Stimulated activated CD8-positive, alpha-beta memory T cell treated with anti-CD3 and anti-CD28 coated beads, Interleukin-4, amount 100 ng/mL, for 4 hours (primary cell): ENCODE measurements around the gene SHISA3.

ENCODE experiments used
- DNase-seq, 2 donors: peaks; one replicate each; pipeline ENCODE4 v3.0.0-alpha.2; 2020; ENCODE audit warnings: low read depth in 2 of 2, low spot score in 1 of 2

SHISA3 gene

DNA sequence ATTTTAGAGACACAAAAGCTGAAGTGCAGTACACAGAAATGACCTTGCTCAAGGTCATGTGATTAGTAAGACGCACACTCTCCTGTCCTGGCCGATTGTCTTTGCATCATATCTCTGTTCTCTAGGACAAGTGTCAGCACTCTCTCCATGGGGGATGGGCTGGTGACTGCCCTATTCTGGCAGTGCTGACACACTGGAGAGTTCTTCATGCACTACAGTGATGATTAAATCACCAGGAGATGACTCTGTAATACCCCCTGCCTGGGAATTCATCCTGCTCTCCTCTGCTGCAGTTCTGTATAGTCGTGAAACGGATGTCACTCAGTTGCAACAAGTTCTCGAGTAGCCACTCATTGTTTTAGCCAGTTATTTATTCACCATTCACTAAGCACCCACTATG lies 5.3 kb upstream of the SHISA3 start:
- DNase-seq, result no peak

DNA sequence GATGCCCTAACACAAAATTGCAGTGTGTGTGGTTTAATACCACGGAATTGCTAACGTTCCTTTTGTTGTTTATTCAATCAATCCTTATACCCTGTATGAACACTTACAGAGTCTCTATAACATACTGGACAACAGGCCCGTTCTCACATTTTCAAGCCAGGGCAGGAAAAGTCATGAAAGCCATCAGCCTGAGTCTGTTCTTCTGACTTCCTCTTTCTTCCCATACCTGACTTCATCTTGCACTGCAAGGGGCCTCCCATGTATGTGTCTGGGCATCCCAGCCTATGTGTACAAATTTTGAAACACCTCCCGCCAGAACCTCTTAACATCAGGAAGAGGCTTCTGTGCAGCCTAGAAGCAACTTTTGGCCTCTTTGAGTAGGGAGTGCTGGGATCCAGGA lies 4.9 kb upstream of the SHISA3 start:
- no peak for DNase-seq

DNA sequence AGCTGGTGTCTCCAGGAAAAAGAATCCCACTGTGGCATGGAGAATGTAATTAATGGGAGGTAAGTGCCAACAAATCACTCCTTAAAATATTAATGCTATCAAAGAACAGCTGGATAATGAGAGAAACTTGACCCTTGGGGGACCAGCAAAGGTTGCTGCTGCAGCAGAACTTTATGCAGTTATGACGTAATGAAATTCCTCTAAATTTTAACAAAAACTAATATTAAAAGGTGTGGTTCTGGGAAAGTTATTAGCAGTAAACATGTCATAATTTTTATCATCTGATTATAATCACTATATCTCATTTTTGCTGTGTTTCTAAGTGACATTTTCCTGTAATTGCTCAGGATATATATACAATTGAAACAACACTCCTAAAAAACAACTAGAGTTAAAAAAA lies 1.7 kb upstream of the SHISA3 start:
- DNase-seq, result no peak

DNA sequence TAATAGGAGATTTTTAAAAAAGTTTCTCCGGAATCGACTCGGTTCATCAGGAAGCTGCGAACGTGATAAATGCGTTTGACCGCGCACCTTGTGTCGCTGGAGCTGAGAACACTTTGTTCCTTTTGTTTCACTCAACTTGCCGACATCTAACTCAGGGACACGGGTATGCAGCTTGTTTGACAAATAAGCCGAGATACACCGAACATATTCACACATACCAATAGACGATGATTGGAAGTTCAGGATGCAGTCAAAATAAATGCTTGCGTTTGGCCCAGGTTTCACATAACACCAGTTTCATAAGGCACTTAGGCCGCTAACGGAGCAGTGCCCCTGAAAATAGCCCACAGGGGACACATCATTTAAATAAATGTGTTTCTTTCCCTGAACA lies 932 bp upstream of the SHISA3 start:
- no peak for DNase-seq

DNA sequence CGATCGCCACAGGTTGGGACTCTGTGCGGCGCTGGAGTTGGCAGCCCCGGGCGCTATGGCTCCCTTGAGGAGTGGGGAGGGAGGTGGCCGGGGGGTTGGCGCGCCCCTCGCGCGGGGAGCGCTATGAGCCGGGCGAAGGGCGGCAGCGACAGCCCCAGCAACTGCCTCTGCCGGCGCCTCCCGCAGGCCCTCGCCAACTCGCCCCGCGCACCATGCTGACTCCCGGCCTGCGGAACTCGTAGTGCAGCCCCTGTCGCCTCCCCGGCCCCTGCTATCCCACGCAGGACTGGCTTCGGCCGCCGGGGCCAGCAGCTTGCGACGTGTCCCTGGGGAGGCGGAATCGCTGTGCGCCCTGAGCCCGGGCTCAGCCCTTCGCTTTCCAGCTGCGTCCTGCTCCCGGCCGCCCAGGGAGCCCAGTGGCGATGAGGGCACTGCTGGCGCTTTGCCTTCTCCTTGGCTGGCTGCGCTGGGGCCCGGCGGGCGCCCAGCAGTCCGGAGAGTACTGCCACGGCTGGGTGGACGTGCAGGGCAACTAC lies 415 bp downstream of the SHISA3 start:
- DNase-seq, result no peak

DNA sequence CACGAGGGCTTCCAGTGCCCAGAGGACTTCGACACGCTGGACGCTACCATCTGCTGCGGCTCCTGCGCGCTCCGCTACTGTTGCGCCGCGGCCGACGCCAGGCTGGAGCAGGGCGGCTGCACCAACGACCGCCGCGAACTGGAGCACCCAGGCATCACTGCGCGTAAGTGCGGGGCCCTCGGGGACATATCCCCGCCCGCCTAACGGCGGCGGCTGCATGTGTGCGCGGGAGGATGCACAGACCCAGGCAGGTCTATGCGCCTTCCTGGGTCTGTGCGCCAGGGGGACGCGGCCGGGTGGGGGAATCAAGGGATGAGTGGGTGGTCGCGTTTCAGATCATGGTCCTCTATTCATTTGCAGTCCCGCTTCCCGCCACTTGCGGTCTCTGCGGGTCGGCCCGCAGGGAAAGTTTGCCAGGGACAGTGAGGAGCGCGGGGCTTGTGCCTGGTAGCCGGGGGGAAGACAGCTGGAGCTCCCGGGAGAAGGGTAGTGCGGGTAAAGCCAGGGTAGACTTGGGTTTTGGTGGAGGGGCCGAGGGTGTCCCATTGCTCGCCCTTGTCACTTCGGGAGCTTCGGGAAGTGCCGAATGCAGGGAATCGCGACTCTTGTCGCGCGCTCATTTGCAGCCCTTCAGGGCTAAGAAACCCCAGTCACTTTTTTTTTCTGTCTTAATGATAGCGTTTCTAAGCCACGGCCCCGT lies 1.0 kb downstream of the SHISA3 start:
- DNase-seq, result no peak

DNA sequence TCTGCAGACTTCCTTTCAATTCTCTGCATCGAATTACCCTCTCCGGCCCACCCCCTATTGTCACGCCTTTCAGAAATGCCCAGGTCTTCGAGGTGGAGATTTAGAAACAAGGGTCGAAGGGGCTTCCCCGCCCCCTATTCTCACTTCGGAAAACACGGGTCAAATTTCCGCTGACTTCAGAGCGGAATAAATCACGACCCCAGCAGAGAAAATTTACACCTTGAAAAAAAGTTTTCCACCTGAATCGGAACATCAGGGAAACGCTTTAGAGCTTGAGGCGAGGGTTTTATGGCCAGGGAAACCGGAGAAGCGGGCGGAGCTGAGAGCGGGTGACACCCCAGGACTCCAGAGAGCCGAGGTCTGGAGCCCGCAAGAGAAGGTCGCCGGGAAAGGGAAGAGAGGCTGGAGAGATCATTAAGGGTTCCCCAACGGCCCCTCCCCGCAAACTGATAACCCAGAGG lies 1.6 kb downstream of the SHISA3 start:
- DNase-seq, result no peak

DNA sequence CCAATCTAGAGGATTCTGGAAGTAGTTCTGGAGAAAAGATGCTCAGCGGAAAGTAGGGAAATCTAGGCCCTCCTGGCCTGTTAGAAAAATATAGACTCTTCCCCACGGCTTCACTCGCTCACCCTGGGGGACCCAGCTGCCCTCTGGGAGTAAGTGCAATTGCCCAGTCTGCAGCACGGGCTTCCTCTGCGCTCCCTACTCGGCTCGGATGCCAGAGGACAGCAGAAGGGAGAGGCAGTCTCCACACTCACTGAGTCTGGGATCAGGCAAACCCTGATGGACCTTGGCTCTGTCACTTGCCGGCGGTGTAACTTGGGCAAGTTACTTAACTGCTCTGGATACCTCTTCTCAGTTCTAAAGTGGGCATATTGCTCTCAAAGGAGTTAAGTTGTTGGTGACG lies 2.1 kb downstream of the SHISA3 start:
- DNase-seq, result no peak

DNA sequence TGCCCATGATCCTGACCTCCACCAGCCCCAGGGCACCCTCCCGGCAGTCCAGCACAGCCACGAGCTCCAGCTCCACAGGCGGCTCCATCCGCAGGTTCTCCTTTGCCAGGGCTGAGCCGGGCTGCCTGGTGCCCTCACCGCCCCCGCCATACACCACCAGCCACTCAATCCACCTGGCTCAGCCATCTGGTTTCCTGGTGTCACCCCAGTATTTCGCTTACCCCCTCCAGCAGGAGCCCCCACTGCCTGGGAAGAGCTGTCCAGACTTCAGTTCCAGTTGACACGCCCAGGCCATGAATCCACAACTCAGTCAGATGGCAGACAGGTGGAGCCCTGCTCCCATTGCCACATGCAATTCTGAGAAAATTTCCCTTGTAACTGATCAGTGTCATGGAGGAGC lies 3.9 kb downstream of the SHISA3 start:
- DNase-seq, result no peak

DNA sequence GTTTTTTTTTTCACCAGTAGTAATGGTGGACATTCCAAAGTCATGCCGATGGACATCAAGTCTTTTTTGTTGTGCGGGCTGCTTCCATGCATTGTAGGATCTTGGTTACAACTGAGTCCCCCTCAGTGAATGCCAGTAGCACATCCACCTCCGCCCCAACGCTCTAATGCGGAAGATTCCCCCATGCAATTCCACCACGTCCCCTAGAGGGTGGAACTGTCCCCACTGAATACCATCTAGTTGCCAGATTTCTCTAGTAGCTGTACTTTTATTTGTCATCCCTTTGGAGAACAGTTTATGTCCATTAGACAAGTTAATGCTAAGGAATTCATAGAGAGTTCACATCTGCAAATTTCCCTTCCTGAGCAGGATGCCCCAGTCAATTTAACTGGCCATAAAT lies 6.7 kb downstream of the SHISA3 start:
- no peak for DNase-seq

DNA sequence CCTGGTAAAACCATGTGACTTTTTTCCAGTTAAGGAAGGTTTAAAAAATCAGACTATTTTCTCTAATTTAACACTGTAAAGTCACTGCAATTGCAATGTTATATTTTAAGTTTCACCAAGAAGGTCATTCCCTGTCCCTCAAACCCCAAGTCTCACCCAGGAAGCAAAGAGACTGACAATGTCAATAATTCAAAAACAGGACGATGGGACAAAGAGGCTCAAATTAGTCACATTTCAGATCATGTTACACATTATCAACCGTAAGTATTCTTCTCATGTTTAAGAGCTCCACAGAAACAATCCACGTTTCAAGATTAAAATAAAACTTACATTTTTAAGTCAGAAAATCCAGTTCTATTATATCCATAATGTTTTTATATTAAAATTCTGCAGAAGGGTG lies 13.2 kb downstream of the SHISA3 start:
- no peak for DNase-seq

DNA sequence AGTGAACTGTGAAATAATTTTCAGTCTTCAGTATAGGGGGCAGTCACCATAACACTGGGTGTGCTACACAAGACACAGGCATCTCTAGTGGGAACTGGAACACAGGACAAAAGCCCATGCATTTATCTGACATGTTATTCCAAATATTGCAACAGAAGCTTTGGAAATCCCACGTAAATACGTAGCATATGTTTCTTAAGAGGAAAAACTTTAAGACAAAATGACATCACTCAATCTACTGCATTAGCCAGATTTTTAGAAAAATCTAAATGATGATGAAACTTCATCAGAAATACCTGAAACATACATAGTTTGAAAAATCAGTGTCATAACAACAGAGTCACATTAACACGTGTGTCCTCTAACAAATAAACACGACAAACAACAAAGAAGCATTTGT lies 14.5 kb downstream of the SHISA3 start:
- no peak for DNase-seq

DNA sequence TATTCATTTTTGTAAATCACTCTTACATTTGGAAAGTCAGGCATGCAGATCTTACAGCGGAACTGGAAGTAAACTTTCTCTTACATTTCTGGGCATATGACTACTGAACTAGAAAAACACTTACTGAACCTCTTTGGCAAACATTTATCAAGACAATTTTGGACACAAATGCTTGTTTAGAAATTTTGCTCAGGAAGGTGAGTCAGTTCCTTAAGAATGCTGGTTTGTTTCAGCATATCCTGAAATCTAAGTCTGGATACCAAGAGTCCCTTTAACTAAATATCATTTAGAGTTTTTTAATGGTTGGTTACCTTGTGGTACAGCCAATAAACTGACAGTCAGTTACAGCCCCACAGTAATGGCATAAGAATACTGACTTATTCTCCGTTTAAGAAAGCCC lies 15.0 kb downstream of the SHISA3 start:
- DNase-seq, result no peak

DNA sequence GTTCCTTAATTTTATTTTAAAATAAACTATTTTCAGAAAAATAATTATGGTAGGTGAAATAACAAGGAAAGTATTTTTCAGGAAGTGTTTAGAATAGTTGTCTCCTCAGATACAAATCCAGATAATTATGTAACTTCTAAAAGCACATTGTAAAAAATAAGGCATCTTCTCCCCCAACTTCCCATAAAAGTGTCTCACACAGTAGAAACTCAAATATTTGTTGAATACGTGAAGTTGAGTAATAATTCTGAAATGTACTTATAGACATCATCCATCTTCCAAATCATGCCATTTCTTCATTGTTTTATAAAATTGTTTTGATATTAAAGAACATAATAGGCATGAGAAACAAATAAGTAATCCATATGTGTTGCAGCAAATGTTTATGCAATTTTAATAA lies 18.0 kb downstream of the SHISA3 start:
- DNase-seq, result no peak

DNA sequence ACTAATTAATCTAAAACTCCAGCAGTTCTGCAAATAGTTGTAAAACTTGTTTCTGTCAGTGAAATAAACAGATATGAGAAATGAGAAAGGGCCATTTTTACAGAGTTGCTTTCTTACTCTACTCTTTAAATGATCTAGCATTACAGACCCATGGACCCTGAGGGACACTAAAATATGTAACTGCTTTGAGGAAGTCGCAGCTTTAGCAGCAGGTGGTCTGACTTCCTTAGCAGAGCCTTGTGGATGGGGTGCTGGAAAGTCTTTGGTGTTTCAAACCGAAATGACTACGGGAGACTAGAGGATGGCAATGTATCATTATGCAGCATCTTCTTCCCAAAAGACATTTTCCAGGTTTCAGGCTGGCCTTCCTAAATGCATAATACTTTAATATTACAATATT lies 18.7 kb downstream of the SHISA3 start:
- no peak for DNase-seq

DNA sequence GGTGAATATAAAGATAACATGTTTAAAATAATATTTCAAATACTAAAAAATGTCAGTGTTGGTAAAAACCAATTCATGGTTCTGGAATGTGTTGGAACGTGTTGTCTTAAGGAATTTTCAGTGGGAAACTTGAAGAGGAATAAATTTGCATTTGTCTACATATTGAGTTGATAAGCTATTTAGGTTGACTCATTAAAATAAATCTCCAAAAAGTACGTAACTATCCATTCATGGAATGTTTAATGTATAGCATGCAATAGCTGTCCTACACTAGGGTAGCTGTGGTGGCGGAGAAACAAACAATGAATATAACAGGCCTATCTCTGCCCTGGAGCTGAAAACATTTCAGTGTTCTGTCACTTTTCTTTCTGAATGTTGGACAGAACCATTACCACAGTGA lies 20.3 kb downstream of the SHISA3 start:
- DNase-seq, result no peak

DNA sequence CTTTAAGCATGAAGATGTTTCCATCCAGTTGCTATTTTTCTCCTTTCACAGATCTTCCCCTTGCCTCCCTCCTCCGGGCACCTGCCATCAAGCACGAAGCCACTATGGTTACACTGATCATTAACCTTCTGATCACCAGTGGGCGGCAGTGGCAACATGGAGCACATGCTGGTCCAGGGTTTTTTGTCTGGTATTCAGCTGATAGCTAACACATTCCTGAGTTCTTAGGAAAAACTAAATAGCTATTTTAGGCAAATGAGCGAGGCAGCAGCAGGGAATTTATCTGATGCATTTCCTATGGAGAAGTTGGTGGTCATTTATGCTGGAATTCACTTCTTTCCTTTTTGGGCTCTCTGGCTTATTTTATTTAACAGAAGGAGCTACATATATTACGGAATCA lies 22.9 kb downstream of the SHISA3 start:
- DNase-seq, result no peak

DNA sequence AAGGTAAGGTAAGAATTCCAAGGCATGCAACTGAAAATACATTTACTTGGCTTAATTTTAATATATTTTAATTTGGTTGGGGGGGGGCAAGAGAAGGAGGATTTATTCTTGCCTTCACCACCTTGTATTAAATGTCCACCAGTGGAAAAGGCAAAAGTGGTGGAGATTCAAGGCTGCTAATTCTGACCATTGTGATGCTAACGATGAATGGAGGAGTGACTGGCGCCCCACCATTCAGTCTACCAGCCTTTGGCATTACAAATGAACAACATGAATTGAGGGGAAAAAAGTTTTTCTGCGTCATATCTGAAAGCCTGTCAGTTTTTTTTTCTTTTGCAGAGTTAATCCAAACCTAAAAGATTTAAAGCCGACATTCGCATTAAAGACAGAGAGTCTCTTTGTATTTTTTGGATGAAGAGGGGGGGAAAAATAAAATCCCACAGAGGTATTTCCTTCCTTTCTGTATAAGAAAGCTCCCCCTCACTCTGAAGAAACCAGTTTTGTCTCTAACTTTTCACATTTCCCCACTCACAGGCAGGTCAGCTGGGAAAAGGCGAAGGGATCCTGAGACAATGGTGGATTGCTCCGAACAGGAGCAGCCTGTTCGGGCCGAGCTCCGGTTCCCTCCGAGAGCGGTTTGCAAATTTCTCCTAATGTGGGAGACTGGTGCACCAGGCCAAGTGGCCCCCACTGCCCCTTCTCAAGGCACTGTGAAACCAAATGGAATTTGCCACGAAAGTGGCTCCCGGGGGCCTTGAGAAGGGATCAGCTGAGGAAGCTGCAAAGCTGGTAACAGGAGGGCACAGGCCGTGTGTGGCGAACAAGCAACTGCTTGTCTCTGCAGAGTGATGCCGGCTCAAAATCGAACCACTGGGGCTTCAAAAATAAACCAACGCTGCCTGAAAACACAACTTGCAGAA lies 28.1 kb downstream of the SHISA3 start:
- no peak for DNase-seq

DNA sequence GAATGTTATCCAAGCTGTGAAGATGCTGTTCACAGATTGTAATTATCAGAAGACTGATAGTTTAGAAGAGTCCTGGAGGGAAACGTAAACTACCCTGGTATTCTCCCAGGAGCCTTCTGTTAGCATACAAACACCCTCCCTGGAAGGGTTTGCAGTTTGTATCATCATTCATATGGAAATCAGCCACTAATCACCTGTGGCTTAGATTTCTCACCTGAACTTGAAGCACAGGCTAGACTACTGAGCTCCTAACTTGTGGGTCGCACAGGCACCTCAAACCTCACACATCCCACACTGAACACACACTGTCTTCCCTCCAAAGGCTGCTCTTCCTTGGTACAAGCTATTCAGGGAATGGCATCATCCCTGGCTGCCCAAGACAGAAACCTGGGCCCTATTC lies 30.7 kb downstream of the SHISA3 start:
- DNase-seq, result no peak

DNA sequence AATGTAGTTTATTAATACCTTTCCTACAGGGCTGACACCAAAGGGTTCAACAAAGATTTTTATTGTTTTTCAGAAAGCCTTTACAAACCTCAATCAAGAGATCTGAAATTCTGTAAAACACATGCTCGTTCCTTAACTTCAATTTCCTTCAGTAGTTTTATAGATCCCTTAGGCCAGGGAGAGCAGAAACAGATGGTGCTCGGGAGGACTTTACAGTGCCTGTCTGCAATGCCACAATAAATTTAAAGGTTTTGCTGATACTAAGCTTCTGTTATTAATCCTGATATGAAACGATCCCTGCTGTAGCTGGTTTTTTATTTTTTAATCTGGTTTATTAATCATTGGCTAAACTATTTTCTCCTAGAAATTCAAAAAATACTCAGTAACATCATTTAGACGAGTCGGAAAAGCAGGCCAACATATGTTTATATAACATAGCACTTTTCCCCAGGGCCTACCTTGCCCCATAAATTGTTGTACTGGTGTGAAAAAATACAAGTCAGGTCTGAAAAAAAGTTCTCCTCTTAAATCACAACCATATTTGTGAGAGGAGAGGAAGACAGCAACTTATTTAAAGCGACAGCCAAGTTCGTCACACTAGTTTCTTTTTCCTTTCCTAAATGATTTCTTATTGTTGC lies 39.8 kb downstream of the SHISA3 start:
- no peak for DNase-seq

DNA sequence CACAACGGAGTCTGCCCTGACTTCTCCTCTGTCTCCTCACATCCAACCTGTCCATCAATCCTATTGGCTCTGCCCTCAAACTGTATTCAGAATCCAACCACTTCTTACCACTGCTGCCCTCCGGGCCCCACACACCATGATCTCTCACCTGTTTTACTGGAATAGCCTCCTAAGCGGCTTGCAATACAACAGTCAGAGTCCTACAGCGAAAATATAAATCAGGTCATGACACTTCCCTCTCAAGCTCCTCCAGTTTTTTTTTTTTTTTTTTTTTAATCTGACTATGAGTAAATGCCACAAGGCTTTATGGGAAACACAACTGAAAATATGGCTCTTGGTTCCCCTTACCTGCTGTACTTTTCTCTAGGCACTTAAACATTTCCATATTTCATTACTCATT lies 42.8 kb downstream of the SHISA3 start:
- no peak for DNase-seq

DNA sequence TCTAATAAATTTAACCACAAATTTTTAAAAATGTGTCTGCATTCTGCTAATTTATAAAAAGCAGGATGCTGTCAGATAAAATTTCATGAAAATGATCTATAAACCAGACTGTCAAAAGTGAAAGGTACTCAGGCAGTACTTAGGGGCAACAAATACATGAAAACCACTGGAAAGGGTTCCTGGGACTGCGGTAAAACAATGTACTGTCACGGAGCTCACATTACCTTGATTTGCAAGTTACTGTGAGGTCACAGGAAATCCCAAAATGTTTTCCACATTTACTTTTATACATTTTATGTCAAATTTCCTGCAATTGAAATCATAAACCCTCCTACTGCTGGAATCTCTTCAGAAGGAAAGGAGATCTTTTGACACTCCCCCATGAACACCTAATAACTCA lies 45.3 kb downstream of the SHISA3 start:
- no peak for DNase-seq
